NCI-H2196 (cell line): ENCODE measurements around the gene BNIP2.
"Not testable (repeated sequence)": the region's sequence is repeated elsewhere in the genome, so short reads cannot be mapped to it uniquely, and the experiment has no call there.

Experiments
- DNase-seq: peaks from one replicate; lab custom pipeline; 2025; ENCODE audit not compliant: unreplicated experiment; lab: John Stamatoyannopoulos, UW

The BNIP2 gene

GRCh38 chr15:59688782-59689625 lies at the start of gene BNIP2:
Gene BNIP2, minus strand, starts transcription at chr15:59689320. Its CDS starts 6,863 bp downstream, at chr15:59682457.
- peak; percentile 85 for DNase-seq

- no peak for DNase-seq
Measured at GRCh38 chr15:59738676-59739075, 49.6 kb upstream of the BNIP2 start.

- DNase-seq: no peak
Measured at GRCh38 chr15:59736181-59736580, 47.1 kb upstream of the BNIP2 start.

GRCh38 chr15:59725151-59725486 lies 36.0 kb upstream of the BNIP2 start:
- DNase-seq: no peak

- no peak for DNase-seq
Measured at GRCh38 chr15:59723687-59724346, 34.7 kb upstream of the BNIP2 start.

- DNase-seq: no peak
Measured at GRCh38 chr15:59722476-59722875, 33.4 kb upstream of the BNIP2 start.

GRCh38 chr15:59722037-59722436 lies 32.9 kb upstream of the BNIP2 start:
- DNase-seq: no peak

GRCh38 chr15:59721411-59721810 lies 32.3 kb upstream of the BNIP2 start:
- DNase-seq: no peak

- DNase-seq: no peak
Measured at GRCh38 chr15:59713177-59713576, 24.1 kb upstream of the BNIP2 start.

- no peak for DNase-seq
Measured at GRCh38 chr15:59711451-59712243, 22.5 kb upstream of the BNIP2 start.

GRCh38 chr15:59707619-59708018 lies 18.5 kb upstream of the BNIP2 start:
- DNase-seq: no peak

GRCh38 chr15:59703979-59704796 lies 15.1 kb upstream of the BNIP2 start:
- DNase-seq: no peak

- DNase-seq: no peak
Measured at GRCh38 chr15:59702351-59702750, 13.2 kb upstream of the BNIP2 start.

- DNase-seq: no peak
Measured at GRCh38 chr15:59701880-59702279, 12.8 kb upstream of the BNIP2 start.

GRCh38 chr15:59699810-59700431 lies 10.8 kb upstream of the BNIP2 start:
- DNase-seq: no peak

GRCh38 chr15:59698065-59698464 lies 8.9 kb upstream of the BNIP2 start:
- not testable (repeated sequence) for DNase-seq

GRCh38 chr15:59696332-59696731 lies 7.2 kb upstream of the BNIP2 start:
- no peak for DNase-seq

GRCh38 chr15:59694779-59695178 lies 5.7 kb upstream of the BNIP2 start:
- DNase-seq: no peak

GRCh38 chr15:59691194-59691805 lies 2.2 kb upstream of the BNIP2 start:
- peak; percentile 19 for DNase-seq

- DNase-seq: peak; percentile 33
Measured at GRCh38 chr15:59689626-59690236, 611 bp upstream of the BNIP2 start.
